Activated naive CD8-positive, alpha-beta T cell treated with anti-CD3 and anti-CD28 coated beads, Interleukin-2, amount 10 ng/mL, durations not matched to agents 7 days and 5 days (primary cell): ENCODE results near the gene CEACAM16. TPM values are rescaled to one million over a fixed set of nuclear protein-coding genes. Genes with fewer than 3 reads are reported as not detected.
A peak's percentile ranks its signal among the peaks of the same experiment; 100 is the strongest.

Experiments
- ATAC-seq: fragments of 150-1000 bp; cut with Tn5 transposase; one replicate; pipeline ENCODE4 v1.10.0; 2021; ENCODE audit warnings: low read depth, moderate library complexity
- POLR2A ChIA-PET: fragments of 350-600 bp; sonication (Branson Sonifier 250); formaldehyde crosslinking; loops from one replicate; lab custom pipeline; 2021; ENCODE audit warnings: antibody characterized with exemption; lab: Charles Lee
- DNase-seq: peaks from one replicate; pipeline ENCODE4 v3.0.0; 2021
- H3K27ac Mint-ChIP-seq: one replicate; pipeline ENCODE4 v1.8.0; 2022; ENCODE audit warnings: mild to moderate bottlenecking, mixed read lengths
- H3K27me3 Mint-ChIP-seq: one replicate; pipeline ENCODE4 v1.8.0; 2022; ENCODE audit warnings: mild to moderate bottlenecking, moderate library complexity, mixed read lengths
- H3K36me3 Mint-ChIP-seq: one replicate; pipeline ENCODE4 v1.8.0; 2021; ENCODE audit warnings: mild to moderate bottlenecking, mixed read lengths
- H3K4me1 Mint-ChIP-seq: one replicate; pipeline ENCODE4 v1.8.0; 2021; ENCODE audit warnings: mixed read lengths
- H3K4me3 Mint-ChIP-seq: one replicate; pipeline ENCODE4 v1.8.0; 2022; ENCODE audit warnings: mild to moderate bottlenecking, moderate library complexity, mixed read lengths
- H3K9me3 Mint-ChIP-seq: one replicate; pipeline ENCODE4 v1.8.0; 2021; ENCODE audit warnings: mixed read lengths
- total RNA-seq, 2 experiments: library from RNA; stranded (reverse); gene quantifications; one replicate each; pipeline ENCODE4 v1.2.3, GENCODE V29; 2021

The CEACAM16 gene
- total RNA-seq, 2 experiments from 2014 or later = not detected

DNA sequence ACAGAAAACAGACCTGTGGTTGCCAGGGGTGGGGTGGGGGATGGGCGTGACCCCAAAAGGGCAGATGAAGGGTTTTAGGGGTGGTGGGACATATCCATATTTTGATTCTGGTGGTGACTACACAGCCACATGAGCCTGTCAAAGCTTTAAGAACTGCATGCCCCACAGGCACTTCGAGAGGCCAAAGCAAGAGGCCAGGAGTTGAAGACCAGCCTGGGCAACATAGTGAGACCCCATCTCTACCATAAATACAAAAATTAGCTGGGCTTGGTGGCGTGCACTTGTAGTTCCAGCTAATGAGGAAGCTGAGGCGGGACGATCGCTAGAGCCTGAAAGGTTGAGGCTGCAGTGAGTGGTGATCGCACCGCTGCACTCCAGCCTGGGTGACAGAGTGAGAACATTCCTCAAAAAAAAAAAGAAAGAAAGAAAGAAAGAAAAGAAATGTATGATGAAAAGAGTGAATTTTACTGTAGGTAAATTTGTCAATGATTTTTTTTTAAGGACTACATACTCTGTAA lies 30.6 kb downstream of the CEACAM16 start:
- Mint-ChIP-seq H3K4me1 (peaks cover 10% of the 10 kb centered on the region), H3K9me3 (no peaks in the 10 kb centered on the region), H3K27me3 (peaks cover 3% of the 10 kb centered on the region), H3K4me3 (no peak overlapping the region), H3K36me3 (no peaks in the 10 kb centered on the region), H3K27ac (no peak overlapping the region)
- DNase-seq = no peak
- no peak for ATAC-seq
- POLR2A ChIA-PET = no interaction called here

DNA sequence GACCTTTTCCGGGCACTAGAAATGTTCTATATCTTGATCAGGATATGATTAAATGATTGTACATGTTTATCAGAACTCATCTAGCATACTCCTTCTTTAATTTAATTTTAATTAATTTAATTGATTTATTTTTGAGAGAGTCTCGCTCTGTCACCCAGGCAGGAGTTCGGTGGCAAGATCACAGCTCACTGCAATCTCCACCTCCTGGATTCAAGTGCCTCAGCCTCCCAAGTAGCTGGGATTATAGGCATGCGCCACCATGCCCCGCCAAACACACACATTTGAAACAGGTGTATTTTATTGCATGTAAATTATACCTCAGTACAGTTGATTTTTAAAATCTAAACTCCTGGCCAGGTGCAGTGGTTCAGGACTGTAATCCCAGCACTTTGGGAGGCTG lies 32.1 kb downstream of the CEACAM16 start:
- H3K4me3 Mint-ChIP-seq = no peak overlapping the region
- DNase-seq (no peak), ATAC-seq (no peak)
- H3K27ac Mint-ChIP-seq = no peak overlapping the region
- no peaks in the 10 kb centered on the region for H3K9me3 Mint-ChIP-seq
- peaks cover 11% of the 10 kb centered on the region for H3K4me1 Mint-ChIP-seq
- H3K27me3 Mint-ChIP-seq = peaks cover 6% of the 10 kb centered on the region
- H3K36me3 Mint-ChIP-seq = no peaks in the 10 kb centered on the region
- POLR2A ChIA-PET = no interaction called here

DNA sequence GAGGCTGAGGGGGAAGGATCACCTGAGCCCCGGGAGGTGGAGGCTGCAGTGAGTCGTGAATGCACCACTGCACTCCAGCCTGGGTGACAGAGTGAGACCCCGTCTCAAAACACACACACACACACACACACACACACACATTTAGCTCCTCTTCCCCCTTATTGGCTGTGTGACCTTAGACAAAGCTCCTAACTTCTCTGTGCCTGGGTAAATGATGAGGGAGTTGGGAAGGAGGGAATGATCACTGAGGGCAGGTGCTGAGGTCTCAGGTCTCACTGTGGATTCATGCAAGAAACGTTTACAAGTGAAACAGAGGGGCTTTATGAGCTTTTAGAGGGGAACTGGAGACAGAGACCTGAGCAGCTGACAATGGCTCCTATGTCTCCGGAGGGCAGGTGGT lies 32.7 kb downstream of the CEACAM16 start:
- Mint-ChIP-seq H3K9me3 (no peaks in the 10 kb centered on the region), H3K4me3 (no peak overlapping the region), H3K4me1 (peaks cover 11% of the 10 kb centered on the region), H3K36me3 (no peaks in the 10 kb centered on the region), H3K27me3 (peaks cover 6% of the 10 kb centered on the region), H3K27ac (no peak overlapping the region)
- ATAC-seq (no peak), DNase-seq (no peak)
- POLR2A ChIA-PET = interaction anchor here (0.7 kb wide), 1 partner anchor 393 kb away, joined by 3 read pairs; no protein-coding TSS in a partner anchor

DNA sequence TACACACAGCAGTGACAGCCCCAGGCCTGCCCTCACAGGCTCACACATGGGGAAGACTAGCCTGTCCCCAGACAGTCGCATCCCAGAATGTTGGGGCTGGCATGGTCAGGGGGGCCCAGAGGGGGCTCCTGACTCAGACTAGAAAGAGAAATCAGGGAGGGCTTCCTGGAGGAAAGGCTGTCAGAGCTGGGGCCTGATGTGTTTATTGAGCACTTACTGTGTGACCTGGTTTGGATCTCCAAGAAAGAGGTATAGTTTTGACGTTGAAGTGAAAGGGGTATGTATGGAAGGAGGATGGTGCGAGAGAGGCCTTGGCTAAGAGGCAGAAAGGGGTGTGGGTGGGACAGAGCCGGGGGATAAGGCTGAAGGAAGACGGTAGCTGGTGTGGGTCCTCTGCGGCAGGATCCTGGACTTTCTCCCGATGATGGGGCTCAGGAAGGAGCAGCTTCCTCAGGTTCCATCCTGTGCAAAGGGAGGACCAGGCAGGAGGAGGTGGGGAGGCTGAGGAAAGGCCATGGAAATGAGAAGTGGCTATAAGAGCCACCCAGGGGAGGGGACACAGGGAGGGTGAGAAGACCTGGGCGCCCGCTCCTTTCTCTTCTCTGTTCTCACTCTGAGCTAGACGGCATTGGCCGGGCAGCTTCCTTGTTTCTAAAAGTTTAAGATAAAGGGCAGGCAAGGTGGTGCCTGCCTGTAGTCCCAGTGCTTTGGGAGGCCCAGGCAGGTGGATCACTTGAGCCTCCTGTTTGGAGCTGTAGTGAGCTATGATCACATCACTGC lies 33.5 kb downstream of the CEACAM16 start:
- ATAC-seq (no peak), DNase-seq (no peak)
- H3K4me1 Mint-ChIP-seq = peaks cover 15% of the 10 kb centered on the region
- H3K36me3 Mint-ChIP-seq = no peaks in the 10 kb centered on the region
- no peak overlapping the region for H3K4me3 Mint-ChIP-seq
- H3K27ac Mint-ChIP-seq = peak overlapping the region; percentile 2
- peaks cover 6% of the 10 kb centered on the region for H3K27me3 Mint-ChIP-seq
- POLR2A ChIA-PET = interaction anchor here (0.7 kb wide), 1 partner anchor 392 kb away, joined by 3 read pairs; no protein-coding TSS in a partner anchor
- no peaks in the 10 kb centered on the region for H3K9me3 Mint-ChIP-seq

DNA sequence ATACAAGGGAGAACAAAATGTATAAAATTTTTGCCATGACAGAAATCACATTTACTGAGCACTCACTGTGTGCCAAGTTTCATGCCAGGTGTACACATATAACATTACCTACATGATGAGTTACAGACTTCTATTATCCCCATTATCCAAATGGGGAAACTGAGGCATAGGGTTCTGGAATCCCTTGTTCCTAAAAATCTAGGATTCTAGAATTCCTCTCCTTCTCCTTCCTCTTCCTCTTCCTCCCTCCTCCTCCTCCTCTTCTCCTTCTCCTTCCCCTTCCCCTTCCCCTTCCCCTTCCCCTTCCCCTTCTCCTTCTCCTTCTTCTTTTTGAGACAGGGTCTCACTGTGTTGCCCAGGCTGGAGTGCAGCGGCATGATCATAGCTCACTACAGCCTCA lies 35.4 kb downstream of the CEACAM16 start:
- Mint-ChIP-seq H3K27me3 (peaks cover 8% of the 10 kb centered on the region), H3K27ac (no peak overlapping the region), H3K9me3 (no peaks in the 10 kb centered on the region), H3K36me3 (no peaks in the 10 kb centered on the region), H3K4me1 (peaks cover 10% of the 10 kb centered on the region), H3K4me3 (no peak overlapping the region)
- POLR2A ChIA-PET = no interaction called here
- DNase-seq (no peak), ATAC-seq (no peak)

DNA sequence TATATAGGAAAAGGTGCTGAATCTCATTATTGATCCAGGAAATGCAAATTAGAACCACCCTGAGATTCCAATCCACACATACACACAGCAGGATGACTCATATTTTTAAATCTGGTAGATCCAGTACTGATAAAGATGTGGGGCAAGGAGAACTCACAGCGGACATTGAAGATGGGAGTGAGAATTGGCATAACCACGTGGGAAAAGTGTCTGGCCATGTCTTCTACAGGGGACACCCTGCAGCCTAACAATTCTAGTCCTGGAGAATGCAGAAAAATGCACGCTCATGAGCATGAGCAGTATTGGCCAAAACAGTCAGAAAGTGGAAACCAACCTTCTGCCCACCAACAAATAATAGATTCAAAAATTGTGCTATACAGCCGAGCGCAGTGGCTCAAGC lies 36.1 kb downstream of the CEACAM16 start:
- no peaks in the 10 kb centered on the region for H3K9me3 Mint-ChIP-seq
- peaks cover 10% of the 10 kb centered on the region for H3K4me1 Mint-ChIP-seq
- peaks cover 9% of the 10 kb centered on the region for H3K27me3 Mint-ChIP-seq
- no peak overlapping the region for H3K4me3 Mint-ChIP-seq
- DNase-seq (no peak), ATAC-seq (no peak)
- no peak overlapping the region for H3K27ac Mint-ChIP-seq
- POLR2A ChIA-PET = no interaction called here
- no peaks in the 10 kb centered on the region for H3K36me3 Mint-ChIP-seq

DNA sequence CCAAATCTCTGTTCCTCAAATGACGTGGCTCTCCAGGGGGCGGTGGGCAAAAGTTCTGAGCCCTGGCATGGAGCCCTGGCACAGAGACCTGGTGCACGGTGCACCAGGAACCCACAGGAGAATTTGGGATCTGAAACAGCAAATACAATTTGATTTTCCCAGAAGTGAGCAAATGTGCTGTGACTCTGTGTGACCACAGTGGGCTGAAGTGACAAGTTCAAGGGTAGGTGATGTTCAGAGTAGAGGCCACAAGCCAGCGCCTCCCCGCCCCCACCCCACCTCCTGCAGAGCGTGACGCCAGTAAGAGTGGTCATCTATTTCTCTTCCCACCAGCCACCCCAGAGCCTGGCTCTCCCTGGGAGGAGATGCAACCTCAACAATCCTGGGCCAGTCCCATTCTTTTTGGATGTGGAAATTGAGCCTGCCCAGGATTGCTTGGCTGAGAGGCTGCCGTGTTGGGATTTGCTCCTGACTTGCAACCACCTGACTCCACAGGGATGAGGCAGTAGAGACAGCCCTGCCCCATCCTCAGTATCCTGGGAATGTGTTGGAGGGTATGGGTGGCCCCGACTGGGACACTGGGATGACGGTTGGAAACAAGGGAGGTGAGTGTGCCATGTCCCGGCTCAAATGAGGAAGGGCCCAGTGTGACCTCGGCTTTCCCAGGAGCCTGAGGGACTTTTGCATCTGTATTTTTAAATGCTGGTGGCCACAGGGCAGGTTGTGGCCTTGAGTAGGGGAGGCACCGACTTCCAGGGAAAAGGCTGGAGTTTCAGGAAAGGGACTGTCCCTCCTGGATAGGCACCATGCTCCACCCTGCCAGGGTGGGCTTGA lies 38.5 kb downstream of the CEACAM16 start:
- ATAC-seq (no peak), DNase-seq (no peak)
- POLR2A ChIA-PET = no interaction called here
- no peaks in the 10 kb centered on the region for H3K36me3 Mint-ChIP-seq
- H3K4me3 Mint-ChIP-seq = no peak overlapping the region
- peaks cover 9% of the 10 kb centered on the region for H3K27me3 Mint-ChIP-seq
- H3K4me1 Mint-ChIP-seq = peaks cover 11% of the 10 kb centered on the region
- H3K9me3 Mint-ChIP-seq = no peaks in the 10 kb centered on the region
- H3K27ac Mint-ChIP-seq = no peak overlapping the region

DNA sequence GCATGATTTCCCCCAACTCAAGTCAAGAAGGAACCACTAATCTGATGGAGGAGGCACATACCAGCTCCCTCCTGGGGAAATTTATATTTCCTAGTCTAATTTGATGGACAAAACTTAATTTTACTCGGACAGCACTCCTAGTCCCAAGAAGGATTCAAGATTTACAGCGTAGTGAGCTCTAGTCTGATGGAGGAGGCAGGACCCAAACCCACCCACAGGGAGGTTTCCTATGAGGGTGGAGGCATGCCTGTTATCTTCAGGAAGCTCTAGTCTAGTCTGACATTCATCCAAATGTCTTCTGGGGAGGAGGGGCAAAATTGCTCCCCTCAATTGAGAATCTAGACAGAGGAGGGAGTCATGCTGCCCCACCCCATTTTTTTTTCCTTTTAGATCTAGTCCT lies 39.2 kb downstream of the CEACAM16 start:
- Mint-ChIP-seq H3K4me3 (no peak overlapping the region), H3K27ac (no peak overlapping the region), H3K36me3 (no peaks in the 10 kb centered on the region), H3K27me3 (peaks cover 9% of the 10 kb centered on the region), H3K9me3 (no peaks in the 10 kb centered on the region), H3K4me1 (peaks cover 11% of the 10 kb centered on the region)
- no peak for ATAC-seq
- POLR2A ChIA-PET = interaction anchor here (0.5 kb wide), 1 partner anchor 94 kb away, joined by 3 read pairs; the partner anchor contains the start of gene PVR
- no peak for DNase-seq

DNA sequence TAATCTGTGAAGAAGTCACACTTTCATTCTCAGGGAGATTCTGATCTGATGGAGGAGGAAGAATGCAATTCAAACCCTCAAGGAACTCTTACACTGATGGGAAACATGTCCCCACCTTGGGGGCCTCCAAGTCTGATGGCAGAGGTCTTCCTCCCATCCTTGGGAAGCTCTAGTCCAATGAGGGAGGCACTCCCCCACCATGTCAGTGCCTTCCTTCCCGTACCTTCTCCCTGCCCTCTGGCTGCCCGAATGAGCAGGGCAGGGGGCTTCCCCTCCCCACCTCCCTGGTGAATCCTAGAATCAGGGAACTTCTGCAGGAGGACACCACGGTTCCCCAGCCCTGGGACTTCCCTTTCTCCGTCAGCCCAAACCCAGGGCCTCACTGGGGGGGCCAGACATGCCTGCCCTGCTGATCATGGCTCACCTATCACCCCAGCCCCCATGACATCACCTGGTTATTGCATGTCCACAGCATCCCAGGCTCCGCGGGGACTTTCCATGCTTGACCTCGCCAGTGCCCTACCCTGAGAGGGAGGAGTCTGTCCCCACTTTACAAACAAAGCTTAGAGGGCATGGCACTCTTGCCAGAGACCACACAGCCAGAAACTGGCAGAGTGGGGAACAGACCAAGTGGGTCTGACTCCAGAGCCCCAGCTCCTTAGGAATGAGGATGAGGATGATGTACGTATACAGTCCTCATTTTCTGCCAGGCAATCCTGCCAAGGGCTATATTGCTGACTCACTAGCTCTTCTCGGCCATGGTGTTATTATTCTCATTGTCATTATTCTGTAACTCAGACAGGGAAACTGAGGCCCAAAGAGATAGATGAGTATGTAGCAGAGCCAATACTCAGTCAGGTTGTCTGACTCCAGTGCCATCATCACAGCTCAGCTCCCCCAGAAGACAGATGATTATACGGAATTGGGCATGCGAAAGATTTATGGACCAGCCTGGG lies 39.9 kb downstream of the CEACAM16 start:
- Mint-ChIP-seq H3K4me1 (peaks cover 11% of the 10 kb centered on the region), H3K36me3 (no peaks in the 10 kb centered on the region), H3K27ac (no peak overlapping the region), H3K9me3 (no peaks in the 10 kb centered on the region), H3K27me3 (peaks cover 9% of the 10 kb centered on the region), H3K4me3 (no peak overlapping the region)
- no peak for ATAC-seq
- no peak for DNase-seq
- POLR2A ChIA-PET = interaction anchor here (0.5 to 1.3 kb wide), 2 partner anchors 32 to 95 kb away, joined by 3 to 4 read pairs; partner anchors contain the start of gene PVR

DNA sequence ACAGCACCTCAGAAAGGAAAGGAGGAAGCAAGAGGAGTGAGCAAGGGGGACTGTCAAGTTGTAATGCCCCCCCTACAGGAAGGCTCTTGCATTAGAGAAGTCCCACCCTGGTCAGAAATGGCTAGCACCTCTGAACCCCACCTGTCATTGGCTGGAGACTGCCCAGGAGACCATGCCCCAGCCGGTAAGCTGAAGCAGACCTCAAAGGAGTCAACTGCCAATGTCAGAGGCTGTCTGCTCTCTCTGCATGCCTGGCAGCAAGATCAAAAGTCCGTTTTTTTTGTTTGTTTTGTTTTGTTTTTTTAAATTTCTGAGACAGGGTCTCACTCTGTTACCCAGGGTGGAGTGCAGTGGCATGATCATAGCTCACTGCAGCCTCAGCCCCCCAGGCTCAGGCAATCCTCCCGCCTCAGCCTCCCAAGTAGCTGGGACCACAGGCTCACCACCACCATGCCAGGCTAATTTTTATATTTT lies 41.4 kb downstream of the CEACAM16 start:
- peaks cover 3% of the 10 kb centered on the region for H3K27me3 Mint-ChIP-seq
- no peak overlapping the region for H3K4me3 Mint-ChIP-seq
- peaks cover 8% of the 10 kb centered on the region for H3K4me1 Mint-ChIP-seq
- no peaks in the 10 kb centered on the region for H3K36me3 Mint-ChIP-seq
- no peak for ATAC-seq
- no peaks in the 10 kb centered on the region for H3K9me3 Mint-ChIP-seq
- no peak for DNase-seq
- POLR2A ChIA-PET = no interaction called here
- H3K27ac Mint-ChIP-seq = no peak overlapping the region

DNA sequence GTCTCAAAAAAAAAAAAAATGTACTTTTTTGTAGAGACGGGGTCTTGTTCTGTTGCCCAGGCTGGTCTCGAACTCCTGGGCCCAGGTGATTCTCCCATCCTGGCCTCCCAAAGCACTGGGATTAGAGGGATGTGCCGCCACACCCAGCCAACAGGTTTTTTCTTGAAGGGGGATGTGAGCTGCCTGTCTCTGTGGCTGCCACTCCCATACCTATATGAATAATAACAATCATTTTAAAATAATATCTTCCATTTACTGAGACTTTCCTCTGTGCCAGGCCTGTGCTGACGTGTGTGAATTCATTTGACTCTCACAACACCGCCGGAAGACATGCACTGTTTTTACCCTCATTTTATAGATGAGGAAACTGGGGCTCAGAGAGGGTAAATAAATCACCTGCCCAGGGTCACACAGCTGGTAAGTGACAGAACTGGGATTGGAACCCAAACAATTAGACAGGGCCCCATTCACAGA lies 42.3 kb downstream of the CEACAM16 start:
- no peaks in the 10 kb centered on the region for H3K36me3 Mint-ChIP-seq
- H3K9me3 Mint-ChIP-seq = no peaks in the 10 kb centered on the region
- peaks cover 12% of the 10 kb centered on the region for H3K4me1 Mint-ChIP-seq
- ATAC-seq (no peak), DNase-seq (no peak)
- POLR2A ChIA-PET = no interaction called here
- no peak overlapping the region for H3K4me3 Mint-ChIP-seq
- peaks cover 8% of the 10 kb centered on the region for H3K27me3 Mint-ChIP-seq
- H3K27ac Mint-ChIP-seq = no peak overlapping the region

DNA sequence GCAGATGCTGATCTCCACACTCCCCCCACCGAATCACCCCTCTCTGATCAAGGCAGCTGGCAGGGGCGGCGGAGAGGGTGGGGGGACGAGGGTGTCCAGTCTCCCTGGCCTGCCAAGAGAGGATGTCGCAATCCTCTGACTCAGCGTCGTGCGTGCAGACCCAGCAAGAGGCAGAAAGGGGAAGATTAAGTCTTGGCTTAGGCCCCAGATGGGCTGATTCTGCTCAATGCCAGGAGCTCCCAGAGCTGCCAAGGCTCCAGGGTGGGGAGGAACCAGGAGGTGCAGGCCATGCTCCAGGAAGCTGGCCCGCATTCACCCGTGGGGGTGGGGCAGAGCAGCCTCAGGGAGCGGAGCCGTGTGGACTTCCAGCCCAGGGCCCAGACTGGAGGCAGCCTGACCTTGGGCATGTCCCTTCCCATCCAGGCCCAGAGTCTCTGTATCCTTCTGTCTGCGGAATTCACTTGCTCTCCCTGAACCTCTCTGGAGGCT lies 42.9 kb downstream of the CEACAM16 start:
- Mint-ChIP-seq H3K27ac (no peak overlapping the region), H3K4me1 (peaks cover 16% of the 10 kb centered on the region), H3K9me3 (no peaks in the 10 kb centered on the region), H3K36me3 (no peaks in the 10 kb centered on the region), H3K4me3 (no peak overlapping the region), H3K27me3 (peaks cover 8% of the 10 kb centered on the region)
- ATAC-seq (no peak), DNase-seq (no peak)
- POLR2A ChIA-PET = interaction anchor here (1.1 to 1.4 kb wide), 2 partner anchors 12 to 29 kb away, joined by 3 to 4 read pairs; no protein-coding TSS in a partner anchor
